B cell (primary cell): Measurements from ENCODE around the gene NEMP1. TPM values are rescaled to one million over a fixed set of nuclear protein-coding genes. Genes with fewer than 3 reads are reported as not detected.

ENCODE experiments used
- ATAC-seq: fragments of 200-7000 bp; cut with Tn5 transposase; one replicate; pipeline ENCODE4 v1.10.0; 2021; ENCODE audit warnings: low read depth, mild to moderate bottlenecking, moderate number of reproducible peaks, moderate library complexity
- CTCF ChIA-PET: fragments of 350-600 bp; sonication (Branson Sonifier 250); formaldehyde crosslinking; loops from one replicate; lab custom pipeline; 2021; ENCODE audit warnings: antibody characterized with exemption, inconsistent platforms; lab: Charles Lee
- POLR2A ChIA-PET: fragments of 350-600 bp; sonication (Branson Sonifier 250); formaldehyde crosslinking; loops from one replicate; lab custom pipeline; 2021; ENCODE audit warnings: antibody characterized with exemption; lab: Charles Lee
- DNase-seq: peaks from one replicate; pipeline ENCODE4 v3.0.0; 2013
- H2AFZ ChIP-seq: 2 replicates; pipeline ENCODE4 v1.6.1; 2012; ENCODE audit warnings: mild to moderate bottlenecking, low read depth, low read length; ENCODE audit not compliant: insufficient read depth, poor library complexity, severe bottlenecking
- H3K27ac ChIP-seq, 2 donors: 1 replicate in 1 of 2; 2 replicates in 1 of 2; pipeline ENCODE4 v1.5.1; 2012 to 2013; ENCODE audit warnings: low read length in 2 of 2, mild to moderate bottlenecking in 2 of 2, moderate library complexity in 1 of 2
- H3K27me3 ChIP-seq, 4 experiments: fragments of 200-600 bp in 1 of 4; sonication (generic) in 1 of 4; replicated peaks in 1 of 4; 1 replicate in 2 of 4; 2 replicates in 2 of 4; pipeline versions ENCODE4 v1.6.1 to v1.7.0; 2013 to 2016; ENCODE audit warnings: low read length in 3 of 4, mild to moderate bottlenecking in 2 of 4, mixed read lengths in 1 of 4, moderate library complexity in 1 of 4; ENCODE audit not compliant: insufficient read depth in 4 of 4, control insufficient read depth in 3 of 4; ENCODE audit errors: control extremely low read depth in 1 of 4
- H3K36me3 ChIP-seq, 2 experiments: replicated peaks in 1 of 2; 1 replicate in 1 of 2; 2 replicates in 1 of 2; pipeline versions ENCODE4 v1.6.1 to v1.7.1; 2013; ENCODE audit warnings: low read length in 1 of 2; ENCODE audit not compliant: insufficient read depth in 2 of 2, control insufficient read depth in 1 of 2; ENCODE audit errors: control extremely low read depth in 1 of 2, extremely low read depth in 1 of 2
- H3K4me1 ChIP-seq, 2 donors: fragments of 200-600 bp in 1 of 2; sonication (generic) in 1 of 2; 1 replicate in 1 of 2; 2 replicates in 1 of 2; pipeline versions ENCODE4 v1.5.1 to v1.6.1; 2013 to 2017; ENCODE audit warnings: low read length in 2 of 2; ENCODE audit not compliant: control insufficient read depth in 2 of 2, insufficient read depth in 2 of 2
- H3K4me2 ChIP-seq: replicated peaks from 2 replicates; pipeline ENCODE3; 2012; ENCODE audit warnings: mild to moderate bottlenecking, low read depth, low read length; ENCODE audit not compliant: poor library complexity, severe bottlenecking
- H3K4me3 ChIP-seq, 5 experiments: fragments of 200-600 bp in 1 of 5; sonication (generic) in 1 of 5; 1 replicate in 3 of 5; 2 replicates in 2 of 5; pipeline versions ENCODE4 v1.5.1 to v1.7.0; 2011 to 2016; ENCODE audit warnings: low read length in 4 of 5, mild to moderate bottlenecking in 4 of 5, low read depth in 2 of 5, control low read depth in 1 of 5, moderate library complexity in 1 of 5; ENCODE audit not compliant: insufficient read depth in 1 of 5; ENCODE audit errors: control extremely low read depth in 1 of 5, extremely low read depth in 1 of 5
- H3K79me2 ChIP-seq: fragments of 200-600 bp; sonication (generic); one replicate; pipeline ENCODE4 v1.6.0; 2016; ENCODE audit warnings: low read length; ENCODE audit not compliant: control insufficient read depth, insufficient read depth
- H3K9ac ChIP-seq: fragments of 200-600 bp; sonication (generic); 2 replicates; pipeline ENCODE4 v1.6.1; 2017; ENCODE audit warnings: mild to moderate bottlenecking, low read length, moderate library complexity
- H3K9me3 ChIP-seq, 3 donors: one replicate each; pipeline versions ENCODE4 v1.6.1 to v1.7.1; 2013; ENCODE audit warnings: low read length in 2 of 3; ENCODE audit not compliant: control insufficient read depth in 2 of 3, insufficient read depth in 1 of 3; ENCODE audit errors: control extremely low read depth in 1 of 3
- H4K20me1 ChIP-seq: 2 replicates; pipeline ENCODE4 v1.6.0; 2012; ENCODE audit warnings: mild to moderate bottlenecking, low read length; ENCODE audit not compliant: insufficient read depth, control insufficient read depth, poor library complexity, severe bottlenecking
- H3K27ac Mint-ChIP-seq: one replicate; pipeline ENCODE4 v1.8.0; 2021; ENCODE audit warnings: mixed read lengths
- H3K27me3 Mint-ChIP-seq: one replicate; pipeline ENCODE4 v1.8.0; 2021; ENCODE audit warnings: mixed read lengths
- H3K4me1 Mint-ChIP-seq: one replicate; pipeline ENCODE4 v1.8.0; 2021; ENCODE audit warnings: mixed read lengths
- H3K4me3 Mint-ChIP-seq: one replicate; pipeline ENCODE4 v1.8.0; 2021; ENCODE audit warnings: mixed read lengths
- H3K9me3 Mint-ChIP-seq: one replicate; pipeline ENCODE4 v1.8.0; 2022; ENCODE audit warnings: mixed read lengths; ENCODE audit not compliant: insufficient read depth
- CTCF ChIP-seq: fragments of 200-600 bp; IDR thresholded peaks from one replicate; pipeline ENCODE4 v1.8.0; 2022; ENCODE audit warnings: antibody characterized with exemption, mild to moderate bottlenecking
- EZH2 ChIP-seq: IDR thresholded peaks from 2 replicates; pipeline ENCODE4 v1.6.1; 2012; ENCODE audit warnings: borderline replicate concordance, low read depth, mild to moderate bottlenecking, moderate library complexity, low read length; ENCODE audit not compliant: insufficient read depth, poor library complexity, severe bottlenecking
- WGBS: methylation state at CpG from one replicate; pipeline ENCODE4 v1.1.5; 2013; ENCODE audit warnings: missing lambda C conversion rate; ENCODE audit not compliant: insufficient coverage; 5-methylcytosine and 5-hydroxymethylcytosine counted together
- intact Hi-C: fragments of 100-400 bp; cut with micrococcal nuclease; formaldehyde crosslinking; loops from one replicate; pipeline ENCODE4 v1.10.0; 2022
- polyA plus RNA-seq: library from polyadenylated mRNA; depleted of rRNA; stranded (reverse); fragments of >200 nt; gene quantifications from 2 replicates; pipeline ENCODE4 v1.2.3, GENCODE V29; 2012
- total RNA-seq, 2 donors: library from RNA; stranded (reverse); fragments of 120-200 nt in 1 of 2; gene quantifications; 1 replicate in 1 of 2; 2 replicates in 1 of 2; pipeline versions ENCODE4 v1.2.3 to v1.2.4, GENCODE V29; 2013 to 2022

The NEMP1 gene
- total and polyA plus RNA-seq, 2 donors (not counting 1 experiment from before 2014, with no cell fraction given): 13.6 to 35.0 TPM

- no peaks in the 10 kb centered on the region for H3K27me3 ChIP-seq
- peak within 1 kb of the TSS; percentile 96 for H3K9ac ChIP-seq
- peak within 1 kb of the TSS; percentile 66 for H2AFZ ChIP-seq
- peaks cover 0 to 8% of the 10 kb centered on the region in 2 experiments for H3K36me3 ChIP-seq
- ChIA-PET POLR2A (interaction anchor here (0.7 to 4.8 kb wide), 10 partner anchors 10 to 401 kb away, joined by 3 to 139 read pairs (median 4); partner anchors contain the start of genes NEMP1, PTGES3 and STAT6), CTCF (interaction anchor here (1.2 to 18.5 kb wide), 3 partner anchors 9 to 18 kb away, joined by 3 to 406 read pairs (median 246); partner anchors contain the start of genes NEMP1 and STAT6)
- peaks cover 16% of the 10 kb centered on the region for H3K79me2 ChIP-seq
- TF ChIP-seq CTCF (no peak), EZH2 (no peak)
- H3K27ac ChIP-seq: peak within 1 kb of the TSS; percentile 98 to 99
- H3K4me3 ChIP-seq: peak within 1 kb of the TSS; percentile 75 to 100 (median 80)
- intact Hi-C loops: loop anchor here (1.0 to 10.0 kb wide), 4 partner anchors 19 to 666 kb away; partner anchors contain the start of genes BAZ2A, CDK4, DDIT3 and MARCHF9
- Mint-ChIP-seq H3K4me3 (peak within 1 kb of the TSS; percentile 92), H3K27me3 (no peaks in the 10 kb centered on the region), H3K27ac (peak within 1 kb of the TSS; percentile 91), H3K9me3 (no peaks in the 10 kb centered on the region), H3K4me1 (peaks cover 54% of the 10 kb centered on the region)
- peak; percentile 96 for DNase-seq
- WGBS: under 1% methylated on average over 65 of the region's 91 CpGs
- no peaks in the 10 kb centered on the region for H3K9me3 ChIP-seq
- peaks cover 17 to 40% of the 10 kb centered on the region in 2 donors for H3K4me1 ChIP-seq
- ATAC-seq: peak; percentile 62
- peak within 1 kb of the TSS; percentile 95 for H3K4me2 ChIP-seq
- no peaks in the 10 kb centered on the region for H4K20me1 ChIP-seq
These were observed 10.0 kb upstream of the NEMP1 start, which contains the start of gene NAB2 for GRCh38 chr12:57088354-57089270. Gene NAB2, plus strand, starts transcription at chr12:57089114. Its CDS starts 158 bp downstream, at chr12:57089272.
